HCT116 (cell line): Measurements from ENCODE around the gene C1orf146. TPM values are rescaled to one million over a fixed set of nuclear protein-coding genes. Genes with fewer than 3 reads are reported as not detected.

Source experiments
- ATAC-seq: fragments of 200-7000 bp; cut with Tn5 transposase; 2 replicates; pipeline ENCODE4 v1.9.1; 2020; ENCODE audit warnings: mild to moderate bottlenecking, moderate library complexity
- BruUV-seq: library from RNA; stranded (reverse); fragments of 400-500 nt; replicated peaks from 2 replicates; lab custom pipeline; 2021; lab: Mats Ljungman, UMichigan
- CTCF ChIA-PET: fragments of 300-600 bp; sonication (Branson Sonifier 250); formaldehyde crosslinking; loops from one replicate; lab custom pipeline; 2021; ENCODE audit warnings: antibody characterized with exemption; lab: Charles Lee
- POLR2A ChIA-PET: fragments of 300-600, 350-600 bp; sonication (Branson Sonifier 250); formaldehyde crosslinking; loops from one replicate; lab custom pipeline; 2021; ENCODE audit warnings: antibody characterized with exemption; lab: Charles Lee
- RAD21 ChIA-PET, 2 experiments: fragments of 300-600 bp; sonication (Branson Sonifier 250); formaldehyde crosslinking; loops; one replicate each; lab custom pipeline; 2023; ENCODE audit warnings: low total read pairs in 2 of 2; ENCODE audit not compliant: uncharacterized antibody in 2 of 2, unreplicated experiment in 2 of 2, low non-redundant PET in 1 of 2; lab: Charles Lee
- DNase-seq: peaks from one replicate; pipeline ENCODE4 v3.0.0-alpha.2; 2010; ENCODE audit warnings: low read depth, low spot score
- H2AFZ ChIP-seq: fragments of 200-600 bp; shearing (Covaris generic), sonication (generic); 2 replicates; pipeline ENCODE4 v1.6.1; 2017; ENCODE audit warnings: low read depth, mixed run types, mixed read lengths, antibody characterized with exemption, low read length; ENCODE audit not compliant: poor library complexity, severe bottlenecking
- H3K27ac ChIP-seq: 2 replicates; pipeline ENCODE4 v1.5.1; 2012; ENCODE audit warnings: low read depth, low read length
- H3K27me3 ChIP-seq: fragments of 200-600 bp; sonication (generic); 2 replicates; pipeline ENCODE4 v1.6.1; 2016; ENCODE audit warnings: mixed run types, low read length, mixed read lengths; ENCODE audit not compliant: insufficient read depth
- H3K36me3 ChIP-seq, 2 experiments: fragments of 200-500 bp in 1 of 2; fragments of 200-600 bp in 1 of 2; sonication (Bioruptor generic) in 1 of 2; sonication (generic) in 1 of 2; 2 replicates each; pipeline versions ENCODE4 v1.5.1 to v1.6.1; 2014 to 2016; ENCODE audit warnings: low read length in 2 of 2, inconsistent platforms in 1 of 2, mixed read lengths in 1 of 2, mixed run types in 1 of 2; ENCODE audit not compliant: insufficient read depth in 2 of 2, control insufficient read depth in 1 of 2
- H3K4me1 ChIP-seq, 2 experiments: fragments of 200-600 bp in 1 of 2; sonication (generic) in 1 of 2; 2 replicates each; pipeline versions ENCODE4 v1.5.1 to v1.6.1; 2012 to 2017; ENCODE audit warnings: low read length in 2 of 2, inconsistent platforms in 1 of 2, mild to moderate bottlenecking in 1 of 2, mixed read lengths in 1 of 2, mixed run types in 1 of 2, moderate library complexity in 1 of 2; ENCODE audit not compliant: insufficient read depth in 2 of 2, control insufficient read depth in 1 of 2
- H3K4me2 ChIP-seq: fragments of 200-600 bp; sonication (generic); 2 replicates; pipeline ENCODE4 v1.6.1; 2017; ENCODE audit warnings: mixed run types, low read length, mixed read lengths
- H3K4me3 ChIP-seq, 2 experiments: fragments of 200-600 bp in 1 of 2; sonication (generic) in 1 of 2; replicated peaks in 1 of 2; 2 replicates each; pipeline ENCODE4 v1.5.1; 2011 to 2016; ENCODE audit warnings: low read length in 2 of 2, control low read depth in 1 of 2, low read depth in 1 of 2, mild to moderate bottlenecking in 1 of 2, mixed read lengths in 1 of 2, mixed run types in 1 of 2
- H3K79me2 ChIP-seq: fragments of 200-600 bp; sonication (generic); 2 replicates; pipeline ENCODE4 v1.6.1; 2017; ENCODE audit warnings: mild to moderate bottlenecking, mixed run types, low read length, moderate library complexity, mixed read lengths; ENCODE audit not compliant: insufficient read depth
- H3K9ac ChIP-seq: fragments of 200-600 bp; sonication (generic); 2 replicates; pipeline ENCODE4 v1.6.1; 2016; ENCODE audit warnings: low read length, mixed read lengths
- H3K9me2 ChIP-seq: fragments of 200-600 bp; sonication (generic), shearing (Covaris generic); 2 replicates; pipeline ENCODE4 v1.6.1; 2017; ENCODE audit warnings: mixed run types, mild to moderate bottlenecking, moderate library complexity; ENCODE audit not compliant: insufficient read depth
- H3K9me3 ChIP-seq, 2 experiments: fragments of 200-500 bp in 1 of 2; fragments of 200-600 bp in 1 of 2; sonication (Bioruptor generic) in 1 of 2; sonication (generic) in 1 of 2; 2 replicates each; pipeline ENCODE4 v1.6.1; 2014 to 2017; ENCODE audit warnings: low read length in 2 of 2, mixed read lengths in 2 of 2, inconsistent platforms in 1 of 2, low read depth in 1 of 2, mild to moderate bottlenecking in 1 of 2, mixed run types in 1 of 2, moderate library complexity in 1 of 2; ENCODE audit not compliant: control insufficient read depth in 1 of 2, insufficient read depth in 1 of 2
- H4K20me1 ChIP-seq: fragments of 200-600 bp; sonication (generic), shearing (Covaris generic); 2 replicates; pipeline ENCODE4 v1.6.1; 2017; ENCODE audit warnings: mixed run types, mild to moderate bottlenecking, moderate library complexity; ENCODE audit not compliant: insufficient read depth
- CEBPB ChIP-seq: IDR thresholded peaks from 2 replicates; pipeline ENCODE4 v1.6.1; 2012; ENCODE audit warnings: low read depth
- EZH2phosphoT487 ChIP-seq: fragments of 200-600 bp; IDR thresholded peaks from 2 replicates; pipeline ENCODE4 v1.6.1; 2018; ENCODE audit warnings: antibody characterized with exemption, borderline replicate concordance
- FOSL1 ChIP-seq: IDR thresholded peaks from 2 replicates; pipeline ENCODE4 v1.6.1; 2012; ENCODE audit warnings: low read depth
- JUND ChIP-seq: IDR thresholded peaks from 2 replicates; pipeline ENCODE4 v1.6.1; 2012
- POLR2AphosphoS5 ChIP-seq: IDR thresholded peaks from 2 replicates; pipeline ENCODE4 v1.6.1; 2011; ENCODE audit warnings: mild to moderate bottlenecking, low read depth, low read length, moderate library complexity
- RAD21 ChIP-seq: IDR thresholded peaks from 2 replicates; pipeline ENCODE4 v1.6.1; 2012; ENCODE audit warnings: low read depth, mild to moderate bottlenecking
- SIN3A ChIP-seq: IDR thresholded peaks from 2 replicates; pipeline ENCODE4 v1.6.1; 2012; ENCODE audit warnings: low read depth
- YY1 ChIP-seq: IDR thresholded peaks from 2 replicates; pipeline ENCODE4 v1.6.1; 2011; ENCODE audit warnings: low read length, low read depth, moderate library complexity, mild to moderate bottlenecking; ENCODE audit not compliant: insufficient replicate concordance; ENCODE audit errors: extremely low read depth
- ZFX ChIP-seq: fragments of 450-650 bp; IDR thresholded peaks from 2 replicates; pipeline ENCODE4 v1.6.1; 2017
- intact Hi-C: fragments of 100-400 bp; cut with micrococcal nuclease; formaldehyde crosslinking; loops from 2 replicates; pipeline ENCODE4 v1.10.0; 2022
- total RNA-seq: library from RNA; stranded (reverse); gene quantifications from one replicate; pipeline ENCODE4 v1.2.1, GENCODE V29; 2021; ENCODE audit not compliant: unreplicated experiment
- TF ChIP-seq, protein P1 (sequence below): IDR thresholded peaks from 2 replicates; pipeline ENCODE4 v1.6.1; 2012
- TF ChIP-seq, protein P2 (sequence below): IDR thresholded peaks from 2 replicates; pipeline ENCODE4 v1.6.1; 2011; ENCODE audit warnings: mild to moderate bottlenecking, low read length, moderate library complexity; ENCODE audit not compliant: insufficient replicate concordance; ENCODE audit errors: extremely low read depth

Gene C1orf146
- total RNA-seq, 1 experiment from 2014 or later, result not detected

- CTCF ChIA-PET, result no interaction called here
- no peaks in the 10 kb centered on the region for H3K9me2 ChIP-seq
- no peak overlapping the region for H3K9ac ChIP-seq
- ATAC-seq (no peak), DNase-seq (no peak)
- H2AFZ ChIP-seq, result no peak overlapping the region
- no peaks in the 10 kb centered on the region for H3K27me3 ChIP-seq
- no peak overlapping the region for H3K4me3 ChIP-seq
- no peak overlapping the region for H3K4me2 ChIP-seq
- H3K9me3 ChIP-seq, result no peaks in the 10 kb centered on the region
- POLR2A ChIA-PET, result no interaction called here
- no peak for TF ChIP-seq YY1
- no peak for TF ChIP-seq EZH2phosphoT487
- no peak for TF ChIP-seq FOSL1
- no peak for TF ChIP-seq CEBPB
- TF ChIP-seq, protein P1, sequence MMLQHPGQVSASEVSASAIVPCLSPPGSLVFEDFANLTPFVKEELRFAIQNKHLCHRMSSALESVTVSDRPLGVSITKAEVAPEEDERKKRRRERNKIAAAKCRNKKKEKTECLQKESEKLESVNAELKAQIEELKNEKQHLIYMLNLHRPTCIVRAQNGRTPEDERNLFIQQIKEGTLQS, result no peak
- TF ChIP-seq JUND, result no peak
- no peak for TF ChIP-seq RAD21
- TF ChIP-seq SIN3A, result no peak
- no peak for TF ChIP-seq POLR2AphosphoS5
- TF ChIP-seq ZFX, result no peak
- TF ChIP-seq, protein P2, sequence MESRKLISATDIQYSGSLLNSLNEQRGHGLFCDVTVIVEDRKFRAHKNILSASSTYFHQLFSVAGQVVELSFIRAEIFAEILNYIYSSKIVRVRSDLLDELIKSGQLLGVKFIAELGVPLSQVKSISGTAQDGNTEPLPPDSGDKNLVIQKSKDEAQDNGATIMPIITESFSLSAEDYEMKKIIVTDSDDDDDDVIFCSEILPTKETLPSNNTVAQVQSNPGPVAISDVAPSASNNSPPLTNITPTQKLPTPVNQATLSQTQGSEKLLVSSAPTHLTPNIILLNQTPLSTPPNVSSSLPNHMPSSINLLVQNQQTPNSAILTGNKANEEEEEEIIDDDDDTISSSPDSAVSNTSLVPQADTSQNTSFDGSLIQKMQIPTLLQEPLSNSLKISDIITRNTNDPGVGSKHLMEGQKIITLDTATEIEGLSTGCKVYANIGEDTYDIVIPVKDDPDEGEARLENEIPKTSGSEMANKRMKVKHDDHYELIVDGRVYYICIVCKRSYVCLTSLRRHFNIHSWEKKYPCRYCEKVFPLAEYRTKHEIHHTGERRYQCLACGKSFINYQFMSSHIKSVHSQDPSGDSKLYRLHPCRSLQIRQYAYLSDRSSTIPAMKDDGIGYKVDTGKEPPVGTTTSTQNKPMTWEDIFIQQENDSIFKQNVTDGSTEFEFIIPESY, result no peak
- H3K36me3 ChIP-seq, result no peaks in the 10 kb centered on the region
- RAD21 ChIA-PET, result no interaction called here
- H3K4me1 ChIP-seq, result peaks cover 0 to 3% of the 10 kb centered on the region in 2 experiments; a peak in 1 of 4 replicates
- no peaks in the 10 kb centered on the region for H4K20me1 ChIP-seq
- no TSS peak for BruUV-seq
- intact Hi-C loops, result no loop called here
- no peaks in the 10 kb centered on the region for H3K79me2 ChIP-seq
- H3K27ac ChIP-seq, result no peak overlapping the region
These were observed 29.1 kb upstream of the C1orf146 start for GRCh38 chr1:92188436-92189255.
